ENCODE data around the gene DNASE1L2.

The DNASE1L2 gene

GRCh38 chr16:2280981-2281542 lies 44.8 kb downstream of the DNASE1L2 start:
- FAIRE-seq (no peak), DNase-seq (ENCODE audit: insufficient read length, low spot score) (no peak)
- TF ChIP-seq CTCF (IDR thresholded peaks at IDR 0.05; ENCODE audit: insufficient read depth, missing control alignments) = no peak

GRCh38 chr16:2282262-2282661 lies 46.0 kb downstream of the DNASE1L2 start:
- FAIRE-seq = no peak
- no peak for TF ChIP-seq CTCF (IDR thresholded peaks at IDR 0.05; ENCODE audit: insufficient read depth, missing control alignments)
- no peak for DNase-seq (ENCODE audit: insufficient read length, low spot score)

- no peak for FAIRE-seq
Measured at GRCh38 chr16:2282866-2283555, 46.8 kb downstream of the DNASE1L2 start.

GRCh38 chr16:2284001-2284770 lies 47.9 kb downstream of the DNASE1L2 start:
- DNase-seq (ENCODE audit: insufficient read length, low spot score) (no peak), FAIRE-seq (no peak)
- no peak for TF ChIP-seq CTCF (IDR thresholded peaks at IDR 0.05; ENCODE audit: insufficient read depth, missing control alignments)

More at GRCh38 chr16:2282866-2283555, 46.8 kb downstream of the DNASE1L2 start:
- DNase-seq (ENCODE audit: insufficient read length, low spot score) = no peak
- TF ChIP-seq CTCF (IDR thresholded peaks at IDR 0.05; ENCODE audit: insufficient read depth, missing control alignments) = no peak

- DNase-seq (ENCODE audit: insufficient read length, low spot score) = no peak
- no peak for FAIRE-seq
- TF ChIP-seq CTCF (IDR thresholded peaks at IDR 0.05; ENCODE audit: insufficient read depth, missing control alignments) = no peak
Measured at GRCh38 chr16:2284797-2285576, 48.7 kb downstream of the DNASE1L2 start.

GRCh38 chr16:2285731-2286191 lies 49.5 kb downstream of the DNASE1L2 start:
- no peak for TF ChIP-seq CTCF (IDR thresholded peaks at IDR 0.05; ENCODE audit: insufficient read depth, missing control alignments)
- DNase-seq (ENCODE audit: insufficient read length, low spot score) (no peak), FAIRE-seq (no peak)
